GM12873 (cell line): ENCODE data around the gene OLIG3.

ENCODE experiments used
- CTCF ChIP-seq: IDR thresholded peaks from 2 replicates; pipeline ENCODE4 v1.5.1; 2012; ENCODE audit warnings: low read depth, mild to moderate bottlenecking, moderate library complexity, low read length, control low read depth; ENCODE audit not compliant: insufficient read depth; ENCODE audit errors: missing control alignments

The OLIG3 gene

DNA sequence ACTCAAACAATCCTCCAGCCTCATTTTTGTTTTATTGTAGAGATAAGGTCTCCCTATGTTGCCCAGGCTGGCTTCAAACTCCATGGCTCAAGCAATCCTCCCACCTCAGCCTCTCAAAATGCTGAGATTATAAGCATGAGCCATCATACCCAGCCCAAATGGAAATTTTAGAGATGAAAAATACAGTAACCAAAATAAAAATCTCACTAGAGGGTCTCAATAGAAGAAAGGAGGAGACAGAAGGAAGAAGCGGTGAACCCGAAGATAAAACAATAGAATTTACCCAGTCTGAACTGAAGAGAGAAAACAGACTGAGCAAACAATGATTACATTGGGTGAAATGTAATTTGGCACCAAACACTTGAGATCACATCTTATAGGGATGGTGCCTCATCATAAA, 16.7 kb upstream of the OLIG3 start:
- no peak for TF ChIP-seq CTCF

DNA sequence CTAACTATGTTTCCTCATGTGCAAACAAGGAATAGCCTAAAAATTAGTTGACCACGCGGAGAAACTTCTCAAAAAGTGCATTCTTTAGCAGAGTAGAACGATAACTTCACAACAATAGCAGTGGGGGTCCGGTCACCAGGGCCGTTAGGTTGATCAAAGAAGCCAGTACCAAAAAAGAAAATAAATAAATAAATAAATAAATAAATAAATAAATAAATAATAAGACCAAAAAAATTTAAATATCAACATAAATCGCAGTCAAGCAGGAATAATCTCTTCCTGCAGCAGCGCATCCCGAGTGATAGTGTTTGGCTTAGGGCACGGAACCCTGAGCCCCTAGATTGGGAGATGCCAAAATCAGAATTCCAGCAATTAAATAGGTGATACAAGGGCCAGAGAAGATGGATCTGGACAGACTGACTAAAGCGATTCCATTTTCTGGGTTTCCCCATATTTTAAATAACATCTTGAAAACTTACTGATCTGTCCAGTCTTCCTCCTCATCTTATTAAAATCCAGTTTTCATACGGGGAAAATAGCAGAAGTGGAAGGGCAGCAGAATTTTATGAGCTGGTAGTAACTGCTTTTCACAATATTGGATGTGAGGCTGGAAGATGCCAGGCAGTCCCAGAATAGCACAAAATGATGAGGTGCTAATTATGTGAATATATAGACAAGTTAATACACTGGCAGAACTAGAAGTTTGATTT, 4.4 kb upstream of the OLIG3 start:
- TF ChIP-seq CTCF, result no peak

GRCh38 chr6:137497721-137498463, 3.7 kb upstream of the OLIG3 start:
- no peak for TF ChIP-seq CTCF

DNA sequence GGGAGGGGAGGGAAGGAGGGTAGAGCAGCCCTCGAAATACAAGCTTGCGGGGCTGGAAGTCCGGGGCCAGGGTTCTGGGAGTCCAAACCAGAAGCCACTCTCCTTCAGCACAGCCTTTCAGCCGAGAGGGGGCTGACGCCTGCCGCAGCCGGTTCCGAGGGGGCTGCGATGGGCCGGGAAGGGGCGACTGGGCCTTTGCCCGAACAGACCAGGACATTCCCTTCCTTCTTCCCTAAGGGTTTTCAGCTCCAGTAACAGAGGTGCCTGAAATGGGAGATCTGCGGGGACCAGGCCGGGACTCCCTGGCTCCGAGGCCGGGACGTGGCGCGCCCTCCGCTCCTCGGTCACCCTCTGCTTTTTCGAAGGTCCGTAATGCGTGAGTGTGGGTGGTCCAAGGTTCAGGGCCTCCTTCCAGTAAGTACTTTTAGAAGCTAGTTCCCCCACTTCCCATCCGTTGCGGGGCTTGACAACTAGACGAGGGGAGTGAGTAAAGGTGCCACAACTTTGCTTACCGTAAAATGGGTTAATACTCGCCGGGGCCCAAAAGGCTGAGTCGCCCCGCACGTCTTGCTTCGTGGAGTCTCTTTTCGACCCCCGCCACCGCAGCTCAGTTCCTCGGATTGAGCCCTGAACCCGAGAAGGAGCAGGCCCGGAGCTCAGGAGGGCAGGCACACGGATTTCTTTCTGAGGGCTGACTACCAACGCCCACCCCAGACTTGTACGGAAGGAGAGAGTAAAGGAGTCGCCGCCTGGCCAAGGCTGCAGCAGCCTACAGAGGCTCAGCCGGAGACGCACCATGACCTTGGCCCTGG, 2.9 kb upstream of the OLIG3 start:
- no peak for TF ChIP-seq CTCF

GRCh38 chr6:137496368-137496767, 2.2 kb upstream of the OLIG3 start:
- no peak for TF ChIP-seq CTCF

- TF ChIP-seq CTCF, result no peak
These were observed 1.6 kb upstream of the OLIG3 start for GRCh38 chr6:137495703-137496336.
